Measurements from ENCODE around the gene MRPL37.

The MRPL37 gene

DNA sequence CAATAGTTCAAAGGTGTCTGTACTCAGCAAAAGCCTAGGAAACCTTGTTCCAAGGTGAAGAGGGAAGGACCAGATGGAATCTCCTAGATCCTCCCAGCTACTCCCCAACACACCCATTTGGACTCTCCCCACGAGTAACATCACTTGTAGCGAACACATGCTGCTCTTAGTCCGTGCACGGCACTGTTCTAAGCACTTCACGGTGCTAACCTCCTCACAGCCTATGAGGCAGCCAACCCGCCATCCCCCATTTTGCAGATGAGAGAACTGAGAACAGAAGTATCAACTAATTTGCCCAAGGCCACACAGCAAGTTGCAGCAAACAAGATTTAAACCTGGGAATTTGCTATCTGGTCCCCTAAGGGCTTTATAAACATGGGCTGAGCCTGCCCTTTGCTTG lies 24.3 kb downstream of the MRPL37 start:
- TF ChIP-seq CTCF (IDR thresholded peaks at IDR 0.05; ENCODE audit: insufficient read depth, missing control alignments): no peak
- FAIRE-seq (no peak), DNase-seq (ENCODE audit: insufficient read length, low spot score) (no peak)

DNA sequence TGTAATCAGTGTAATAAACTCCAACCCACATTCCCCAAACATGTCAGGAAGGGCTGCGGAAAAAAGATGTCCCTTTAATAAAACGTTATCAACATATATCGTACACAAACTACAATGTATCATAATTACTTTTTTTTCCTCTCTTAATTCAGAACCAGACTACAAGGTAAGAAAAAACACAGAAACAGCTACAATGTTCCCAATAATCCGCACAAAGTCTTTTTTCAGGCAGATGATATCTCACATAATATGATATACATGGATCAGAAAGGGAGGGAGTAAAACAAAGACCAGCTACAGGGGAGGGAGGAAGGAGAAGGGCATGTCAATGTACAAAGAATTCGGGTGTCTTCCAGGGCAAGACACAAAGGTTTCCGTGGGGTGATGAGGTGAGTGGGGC lies 25.4 kb downstream of the MRPL37 start:
- FAIRE-seq (no peak), DNase-seq (ENCODE audit: insufficient read length, low spot score) (no peak)
- TF ChIP-seq CTCF (IDR thresholded peaks at IDR 0.05; ENCODE audit: insufficient read depth, missing control alignments): no peak

DNA sequence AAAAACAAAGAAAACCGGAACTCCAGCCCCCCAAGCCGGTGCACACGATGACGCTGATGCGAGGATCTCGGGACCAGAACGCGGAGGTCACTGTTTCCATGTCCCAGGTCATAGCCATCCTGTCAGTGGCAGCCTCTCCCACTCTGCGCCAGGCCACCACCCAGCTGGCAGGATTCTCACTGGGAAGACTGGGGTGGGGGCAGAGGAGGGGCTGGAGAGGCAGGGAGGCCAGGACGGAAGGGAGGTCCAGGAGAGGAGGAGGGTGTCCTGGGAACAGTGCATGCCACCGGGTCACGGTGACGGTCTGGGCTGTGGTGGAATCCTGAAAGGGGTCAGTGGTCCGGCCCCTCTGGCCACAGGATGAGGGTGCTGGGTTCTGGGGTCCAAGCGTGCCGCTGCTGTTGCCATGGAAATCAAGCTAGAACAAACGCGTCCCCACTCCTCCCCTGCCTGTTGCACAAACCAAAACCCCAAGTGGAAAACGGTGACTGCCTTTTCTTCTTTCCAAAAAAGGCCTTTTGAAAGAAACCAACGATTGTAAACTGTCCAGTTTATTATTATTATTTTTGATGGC lies 26.1 kb downstream of the MRPL37 start:
- TF ChIP-seq CTCF (IDR thresholded peaks at IDR 0.05; ENCODE audit: insufficient read depth, missing control alignments): no peak
- FAIRE-seq (no peak), DNase-seq (ENCODE audit: insufficient read length, low spot score) (no peak)

- DNase-seq (ENCODE audit: insufficient read length, low spot score) (no peak), FAIRE-seq (no peak)
- TF ChIP-seq CTCF (IDR thresholded peaks at IDR 0.05; ENCODE audit: insufficient read depth, missing control alignments): no peak
Observed at GRCh38 chr1:54227091-54227602, 27.2 kb downstream of the MRPL37 start.

DNA sequence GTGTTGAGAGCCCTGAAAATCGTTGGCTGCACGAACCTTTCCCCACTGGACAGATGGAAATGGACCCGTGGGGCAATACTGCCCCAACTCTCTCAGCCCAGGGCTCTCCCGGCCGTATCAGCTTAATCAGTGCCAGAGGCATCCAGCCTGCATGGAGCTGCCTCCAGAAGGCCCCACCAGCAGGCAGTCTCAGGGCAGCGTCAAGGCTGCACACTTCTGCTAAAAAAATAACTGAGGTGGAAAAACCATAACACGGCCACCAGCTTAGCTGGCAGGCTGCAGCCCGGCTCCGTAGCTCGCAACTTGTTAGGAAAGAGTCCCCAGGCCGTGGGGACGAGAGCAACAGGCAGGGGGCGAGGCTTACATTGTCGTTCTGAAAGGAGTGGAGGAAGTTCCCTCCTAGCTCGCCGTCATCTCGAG lies 27.9 kb downstream of the MRPL37 start:
- FAIRE-seq (no peak), DNase-seq (ENCODE audit: insufficient read length, low spot score) (no peak)

GRCh38 chr1:54228638-54229079 lies 28.7 kb downstream of the MRPL37 start:
- DNase-seq (ENCODE audit: insufficient read length, low spot score) (no peak), FAIRE-seq (no peak)
- no peak for TF ChIP-seq CTCF (IDR thresholded peaks at IDR 0.05; ENCODE audit: insufficient read depth, missing control alignments)

More for the DNA sequence above, 27.9 kb downstream of the MRPL37 start:
- no peak for TF ChIP-seq CTCF (IDR thresholded peaks at IDR 0.05; ENCODE audit: insufficient read depth, missing control alignments)

- no peak for TF ChIP-seq CTCF (IDR thresholded peaks at IDR 0.05; ENCODE audit: insufficient read depth, missing control alignments)
Observed at GRCh38 chr1:54229281-54229891, 29.4 kb downstream of the MRPL37 start.

More at GRCh38 chr1:54229281-54229891, 29.4 kb downstream of the MRPL37 start:
- FAIRE-seq (no peak), DNase-seq (ENCODE audit: insufficient read length, low spot score) (no peak)
